Upper lobe of left lung (tissue), 6 donors: ENCODE data around the gene IDI2. TPM values are rescaled to one million over a fixed set of nuclear protein-coding genes. Genes with fewer than 3 reads are reported as not detected.
A peak's percentile ranks its signal among the peaks of the same experiment; 100 is the strongest.
"Not testable (repeated sequence)": the region's sequence is repeated elsewhere in the genome, so short reads cannot be mapped to it uniquely, and the experiment has no call there.

Source experiments
- ATAC-seq, 2 donors: fragments of 200-7000 bp; cut with Tn5 transposase; one replicate each; pipeline ENCODE4 v1.9.1; 2022; ENCODE audit warnings: mild to moderate bottlenecking in 2 of 2, moderate library complexity in 2 of 2; ENCODE audit not compliant: low FRiP score in 2 of 2
- DNase-seq, 2 donors: peaks; one replicate each; pipeline ENCODE4 v3.0.0-alpha.2; 2019 to 2020
- H3K27ac ChIP-seq, 4 donors: fragments of 200-600 bp; sonication (generic); one replicate each; pipeline ENCODE4 v1.5.1; 2016 to 2019
- H3K27me3 ChIP-seq, 4 donors: fragments of 200-600 bp; sonication (generic); one replicate each; pipeline ENCODE4 v1.5.1; 2017 to 2019
- H3K36me3 ChIP-seq, 4 donors: fragments of 200-600 bp; sonication (generic); one replicate each; pipeline ENCODE4 v1.5.1; 2016 to 2019
- H3K4me1 ChIP-seq, 4 donors: fragments of 200-600 bp; sonication (generic); one replicate each; pipeline ENCODE4 v1.5.1; 2018 to 2019
- H3K4me3 ChIP-seq, 4 donors: fragments of 200-600 bp; sonication (generic); one replicate each; pipeline ENCODE4 v1.5.1; 2017 to 2019; ENCODE audit warnings: mild to moderate bottlenecking in 2 of 4, moderate library complexity in 1 of 4
- H3K9me3 ChIP-seq, 4 donors: fragments of 200-600 bp; sonication (generic); one replicate each; pipeline ENCODE4 v1.5.1; 2018 to 2019
- CTCF ChIP-seq, 6 experiments: fragments of 450-650 bp in 4 of 6; fragments of 200-600 bp in 2 of 6; sonication (generic) in 2 of 6; IDR thresholded peaks; one replicate each; pipeline ENCODE4 v1.5.1; 2016 to 2019; ENCODE audit warnings: antibody characterized with exemption in 6 of 6
- EP300 ChIP-seq, 4 donors: sonication (generic); formaldehyde crosslinking; IDR thresholded peaks; one replicate each; pipeline ENCODE4 v1.5.1; 2017; ENCODE audit warnings: antibody characterized with exemption in 4 of 4, control low read depth in 2 of 4
- POLR2A ChIP-seq, 4 donors: fragments of 450-650 bp; IDR thresholded peaks; one replicate each; pipeline ENCODE4 v1.5.1; 2016 to 2017; ENCODE audit warnings: antibody characterized with exemption in 4 of 4, mild to moderate bottlenecking in 2 of 4
- POLR2AphosphoS5 ChIP-seq, 2 donors: sonication (generic); formaldehyde crosslinking; IDR thresholded peaks; one replicate each; pipeline ENCODE4 v1.5.1; 2017; ENCODE audit warnings: antibody characterized with exemption in 2 of 2
- WGBS, 2 donors: methylation state at CpG; one replicate each; pipeline ENCODE4 v1.1.5; 2017 to 2018; 5-methylcytosine and 5-hydroxymethylcytosine counted together
- total RNA-seq, 6 donors: library from RNA; depleted of rRNA in 4 of 6; stranded (reverse); fragments of >200 nt in 4 of 6; gene quantifications; one replicate each; pipeline versions ENCODE4 v1.1.0 to v1.2.1, GENCODE V29; 2016 to 2021
- donor health status: DM: no; HTN: no; CAD: no; lungs with moderate emphysema.
- donor health status: DM: no; HTN: yes; CAD: no; lungs with severe emphysema.

Gene IDI2
- total RNA-seq, 6 donors from 2014 or later: not detected

- peaks cover 12 to 35% (median 20%) of the 10 kb centered on the region in 4 donors for H3K36me3 ChIP-seq
- H3K27me3 ChIP-seq: no peaks in the 10 kb centered on the region
- TF ChIP-seq POLR2A (IDR thresholded peaks at IDR 0.05) (no peak), POLR2AphosphoS5 (IDR thresholded peaks at IDR 0.05) (no peak), EP300 (IDR thresholded peaks at IDR 0.05) (no peak)
- DNase-seq: no peak
- no peaks in the 10 kb centered on the region for H3K9me3 ChIP-seq
- peak overlapping the region; percentile 79 to 90 (median 82) for H3K27ac ChIP-seq
- 70 to 73% methylated on average over 4 of the region's 4 CpGs for WGBS, 2 donors
- ATAC-seq: no peak
- H3K4me1 ChIP-seq: peaks cover 22 to 46% (median 33%) of the 10 kb centered on the region in 4 donors
- no peak overlapping the region for H3K4me3 ChIP-seq
These were observed 19.3 kb upstream of the IDI2 start for GRCh38 chr10:1044964-1045363.

- Histone ChIP-seq H3K4me3 (peak overlapping the region in 2 of 4 donors; percentile 6 to 21), H3K36me3 (peaks cover 14 to 43% (median 23%) of the 10 kb centered on the region in 4 donors), H3K4me1 (peaks cover 20 to 46% (median 31%) of the 10 kb centered on the region in 4 donors), H3K9me3 (no peaks in the 10 kb centered on the region), H3K27ac (peak overlapping the region; percentile 79 to 90 (median 82)), H3K27me3 (no peaks in the 10 kb centered on the region)
- 68 to 76% methylated on average over 4 of the region's 4 CpGs for WGBS, 2 donors
- TF ChIP-seq POLR2A (IDR thresholded peaks at IDR 0.05) (no peak), EP300 (IDR thresholded peaks at IDR 0.05) (no peak), POLR2AphosphoS5 (IDR thresholded peaks at IDR 0.05) (no peak), CTCF (IDR thresholded peaks at IDR 0.05) (no peak)
- ATAC-seq (no peak), DNase-seq (no peak)
These were observed 18.5 kb upstream of the IDI2 start for GRCh38 chr10:1044146-1044545.

DNA sequence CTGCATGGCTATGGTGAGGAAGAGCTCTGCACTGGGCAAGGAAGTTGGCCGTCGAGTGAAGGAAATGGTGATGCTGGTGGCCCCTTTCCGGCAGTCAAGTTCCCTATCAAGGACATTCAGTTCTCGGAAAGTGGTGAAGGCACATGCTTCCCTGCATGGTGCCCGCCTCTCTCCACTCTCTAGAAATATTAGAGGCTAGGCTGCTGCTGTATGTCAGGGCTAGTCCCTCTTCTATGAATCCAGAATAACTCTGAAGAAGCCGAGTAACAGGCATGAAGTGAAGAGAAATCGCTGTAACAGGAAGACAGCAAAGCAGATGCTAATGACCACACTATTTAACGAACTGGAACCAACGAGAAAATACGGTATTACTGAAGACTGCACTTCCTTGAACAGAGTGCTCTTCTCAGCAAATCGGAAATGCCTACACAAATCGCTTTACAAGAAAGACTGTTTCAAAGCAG lies 17.9 kb upstream of the IDI2 start:
- peak; percentile 80 to 89 for ATAC-seq
- Histone ChIP-seq H3K4me1 (peaks cover 20 to 46% (median 31%) of the 10 kb centered on the region in 4 donors), H3K9me3 (no peaks in the 10 kb centered on the region), H3K36me3 (peaks cover 14 to 46% (median 26%) of the 10 kb centered on the region in 4 donors), H3K27ac (peak overlapping the region; percentile 79 to 90 (median 82)), H3K4me3 (peak overlapping the region in 3 of 4 donors; percentile 6 to 21 (median 14)), H3K27me3 (no peaks in the 10 kb centered on the region)
- TF ChIP-seq POLR2AphosphoS5 (IDR thresholded peaks at IDR 0.05) (peak; percentile 73 to 88), EP300 (IDR thresholded peaks at IDR 0.05) (peak in 3 of 4 donors; percentile 45 to 74 (median 65)), CTCF (IDR thresholded peaks at IDR 0.05) (no peak), POLR2A (IDR thresholded peaks at IDR 0.05) (peak in 2 of 4 donors; percentile 30 to 62)
- WGBS, 2 donors: 41 to 46% methylated on average over 12 of the region's 12 CpGs
- DNase-seq: peak in 1 of 2 donors; percentile 71

DNA sequence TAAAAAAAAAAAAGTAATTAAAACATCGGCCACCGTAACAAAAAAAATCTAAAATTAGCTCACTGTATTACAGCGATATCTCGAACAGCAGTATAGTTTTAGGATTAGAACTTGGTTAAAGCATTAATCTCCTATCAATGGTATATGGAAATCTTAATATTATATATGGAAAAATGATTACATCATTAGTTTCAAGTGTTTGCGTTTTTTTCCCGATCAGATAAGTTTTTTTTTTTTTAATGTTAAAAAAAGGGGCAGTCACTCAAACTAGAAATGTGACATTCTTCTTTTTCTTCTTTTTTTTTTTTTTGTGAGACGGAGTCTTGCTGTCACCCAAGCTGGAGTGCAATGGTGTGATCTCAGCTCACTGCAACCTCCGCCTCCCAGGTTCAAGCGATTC lies 15.9 kb upstream of the IDI2 start:
- H3K27me3 ChIP-seq: no peaks in the 10 kb centered on the region
- TF ChIP-seq POLR2AphosphoS5 (IDR thresholded peaks at IDR 0.05): no peak
- TF ChIP-seq EP300 (IDR thresholded peaks at IDR 0.05): no peak
- TF ChIP-seq CTCF (IDR thresholded peaks at IDR 0.05): no peak
- no peak for TF ChIP-seq POLR2A (IDR thresholded peaks at IDR 0.05)
- peaks cover 16 to 38% (median 26%) of the 10 kb centered on the region in 4 donors for H3K4me1 ChIP-seq
- no peaks in the 10 kb centered on the region for H3K9me3 ChIP-seq
- WGBS, 2 donors: 92% methylated on average over 9 of the region's 9 CpGs
- ATAC-seq (no peak), DNase-seq (no peak)
- no peak overlapping the region for H3K4me3 ChIP-seq
- H3K27ac ChIP-seq: no peak overlapping the region
- peaks cover 14 to 64% (median 30%) of the 10 kb centered on the region in 4 donors for H3K36me3 ChIP-seq

DNA sequence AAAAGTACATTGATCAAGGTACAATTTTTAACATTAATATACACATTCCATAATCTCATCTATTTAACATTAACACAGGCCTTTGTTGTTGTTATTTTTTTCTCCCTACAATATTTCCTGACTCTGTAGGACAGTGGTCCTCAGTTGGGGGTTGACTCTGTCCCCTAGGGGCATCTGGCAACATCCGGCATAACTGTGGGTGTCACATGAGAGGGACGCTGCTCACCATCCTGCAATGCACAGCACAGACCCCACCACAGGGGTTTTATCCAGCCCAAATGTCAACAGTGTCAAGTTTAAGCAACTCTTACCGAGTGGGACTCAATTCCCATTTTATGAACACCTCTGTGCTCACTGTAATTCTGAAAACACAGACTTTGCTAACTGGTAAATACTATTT lies 14.5 kb upstream of the IDI2 start:
- no peaks in the 10 kb centered on the region for H3K9me3 ChIP-seq
- H3K4me1 ChIP-seq: peaks cover 11 to 25% (median 16%) of the 10 kb centered on the region in 4 donors
- H3K36me3 ChIP-seq: peaks cover 14 to 64% (median 31%) of the 10 kb centered on the region in 4 donors
- 83 to 87% methylated on average over 3 of the region's 3 CpGs for WGBS, 2 donors
- H3K4me3 ChIP-seq: no peak overlapping the region
- no peaks in the 10 kb centered on the region for H3K27me3 ChIP-seq
- TF ChIP-seq POLR2AphosphoS5 (IDR thresholded peaks at IDR 0.05) (no peak), CTCF (IDR thresholded peaks at IDR 0.05) (no peak), POLR2A (IDR thresholded peaks at IDR 0.05) (no peak), EP300 (IDR thresholded peaks at IDR 0.05) (no peak)
- ATAC-seq (no peak), DNase-seq (no peak)
- H3K27ac ChIP-seq: no peak overlapping the region

DNA sequence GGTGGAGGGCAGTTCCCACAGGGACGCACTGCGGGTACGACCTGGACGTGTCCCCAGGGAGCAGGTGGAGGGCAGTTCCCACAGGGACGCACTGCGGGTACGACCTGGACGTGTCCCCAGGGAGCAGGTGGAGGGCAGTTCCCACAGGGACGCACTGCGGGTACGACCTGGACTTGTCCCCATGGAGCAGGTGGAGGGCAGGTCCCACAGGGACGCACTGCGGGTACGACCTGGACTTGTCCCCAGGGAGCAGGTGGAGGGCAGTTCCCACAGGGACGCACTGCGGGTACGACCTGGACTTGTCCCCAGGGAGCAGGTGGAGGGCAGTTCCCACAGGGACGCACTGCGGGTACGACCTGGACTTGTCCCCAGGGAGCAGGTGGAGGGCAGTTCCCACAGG lies 13.1 kb upstream of the IDI2 start:
- not testable (repeated sequence) for H3K9me3 ChIP-seq, H3K4me3 ChIP-seq, H3K27me3 ChIP-seq, ATAC-seq, DNase-seq, H3K27ac ChIP-seq
- H3K36me3 ChIP-seq: peaks cover 14 to 64% (median 31%) of the 10 kb centered on the region in 4 donors
- WGBS, 2 donors: no CpG with 5 or more reads among the region's 20 CpGs
- peaks cover 0 to 13% (median 5%) of the 10 kb centered on the region in 4 donors for H3K4me1 ChIP-seq
